Loucy (cell line): Measurements from ENCODE around the gene CPNE2.

Source experiments
- CTCF ChIP-seq: fragments of 200-600 bp; sonication (generic); conservative IDR thresholded peaks from 2 replicates; pipeline ENCODE4 v1.5.1; 2014; ENCODE audit warnings: mild to moderate bottlenecking, antibody characterized with exemption, low read length
- EZH2phosphoT487 ChIP-seq: fragments of 200-600 bp; IDR thresholded peaks from 2 replicates; pipeline ENCODE4 v1.6.1; 2018; ENCODE audit warnings: antibody characterized with exemption, mild to moderate bottlenecking, moderate library complexity, borderline replicate concordance

GRCh38 chr16:57146735-57147134, 54.4 kb downstream of the CPNE2 start:
- TF ChIP-seq CTCF (peak; percentile 54), EZH2phosphoT487 (no peak)
